Measurements from ENCODE around the gene LRCH2. TPM values are rescaled to one million over a fixed set of nuclear protein-coding genes. Genes with fewer than 3 reads are reported as not detected.

The LRCH2 gene
- total RNA-seq (1 to 10 TPM; 2.5 to 4.0 (median 3.1) TPM), polyA plus RNA-seq (1 to 10 TPM in 1 of 3 donors, under 1 TPM in 2; 0.39 to 1.6 (median 0.47) TPM)
- long read RNA-seq, donor 1, result 0 reads
- long read RNA-seq, donor 2, full-length matches to known transcripts, result 1 of 1 reads
- long read RNA-seq, donor 2, partial matches to known transcripts, result 0 of 1 reads
- long read RNA-seq, donor 2, other reads (novel, unspliced or antisense), result 0 of 1 reads

- Histone ChIP-seq H3K9me3 (no peaks in the 10 kb centered on the region), H3K27me3 (replicated peaks in 1 of 7) (peaks cover 0 to 18% (median 0%) of the 10 kb centered on the region in 7 donors), H3K4me3 (peak within 1 kb of the TSS; percentile 20 to 65 (median 36)), H3K4me1 (no peaks in the 10 kb centered on the region), H3K27ac (peak within 1 kb of the TSS in 6 of 8 donors; percentile 53 to 76 (median 68)), H3K36me3 (no peaks in the 10 kb centered on the region)
- peak; percentile 72 for DNase-seq
- 1 to 24% (median 3%) methylated on average over 25 to 57 of the region's 59 CpGs for WGBS, 5 donors
- no peak for TF ChIP-seq POLR2AphosphoS5 (IDR thresholded peaks at IDR 0.05)
- TF ChIP-seq POLR2A (IDR thresholded peaks at IDR 0.05), result no peak
- no peak for TF ChIP-seq CTCF (IDR thresholded peaks at IDR 0.05 in 8 of 11, conservative IDR thresholded peaks at IDR 0.05 in 3 of 11)
- intact Hi-C loops (cut with DNase I; ENCODE audit: low total_unique reads), result no loop called here
These were observed at the start of gene LRCH2 for GRCh38 chrX:115233497-115234455. Gene LRCH2 (minus strand): TSS chrX:115234096. CDS start chrX:115234041, 55 bp downstream.

- Histone ChIP-seq H3K27me3 (replicated peaks in 1 of 7) (peaks cover 0 to 11% (median 0%) of the 10 kb centered on the region in 7 donors), H3K4me1 (no peaks in the 10 kb centered on the region), H3K4me3 (no peak overlapping the region), H3K27ac (no peak overlapping the region), H3K36me3 (no peaks in the 10 kb centered on the region), H3K9me3 (no peaks in the 10 kb centered on the region)
- 85 to 95% (median 91%) methylated on average over 1 of the region's 1 CpG for WGBS, 5 donors
- DNase-seq, result no peak
- intact Hi-C loops (cut with DNase I; ENCODE audit: low total_unique reads), result no loop called here
- TF ChIP-seq POLR2A (IDR thresholded peaks at IDR 0.05), result no peak
- TF ChIP-seq CTCF (IDR thresholded peaks at IDR 0.05 in 8 of 11, conservative IDR thresholded peaks at IDR 0.05 in 3 of 11), result no peak
- no peak for TF ChIP-seq POLR2AphosphoS5 (IDR thresholded peaks at IDR 0.05)
These were observed 35.3 kb upstream of the LRCH2 start for GRCh38 chrX:115269051-115269683.

GRCh38 chrX:115268421-115268820 is 34.5 kb upstream of the LRCH2 start:
- peaks cover 0 to 11% (median 0%) of the 10 kb centered on the region in 7 donors for H3K27me3 ChIP-seq (replicated peaks in 1 of 7)
- intact Hi-C loops (cut with DNase I; ENCODE audit: low total_unique reads), result no loop called here

More at GRCh38 chrX:115268421-115268820, 34.5 kb upstream of the LRCH2 start:
- Histone ChIP-seq H3K36me3 (no peaks in the 10 kb centered on the region), H3K27ac (no peak overlapping the region), H3K4me1 (no peaks in the 10 kb centered on the region), H3K4me3 (no peak overlapping the region), H3K9me3 (no peaks in the 10 kb centered on the region)
- no peak for DNase-seq
- 27 to 48% (median 36%) methylated on average over 3 of the region's 3 CpGs for WGBS, 5 donors
- no peak for TF ChIP-seq CTCF (IDR thresholded peaks at IDR 0.05 in 8 of 11, conservative IDR thresholded peaks at IDR 0.05 in 3 of 11)
- no peak for TF ChIP-seq POLR2A (IDR thresholded peaks at IDR 0.05)
- no peak for TF ChIP-seq POLR2AphosphoS5 (IDR thresholded peaks at IDR 0.05)
